ENCODE measurements around the gene EPHB2.
A peak's percentile ranks its signal among the peaks of the same experiment; 100 is the strongest.

Gene EPHB2

GRCh38 chr1:22731924-22732720 is 21.5 kb downstream of the EPHB2 start:
- H2AFZ ChIP-seq (ENCODE audit: low read length), result no peak overlapping the region
- H3K79me2 ChIP-seq (ENCODE audit: low read length), result no peaks in the 10 kb centered on the region
- H3K4me3 ChIP-seq (ENCODE audit: low read length), result no peak overlapping the region
- H3F3A ChIP-seq (ENCODE audit: insufficient read depth, low read length), result no peaks in the 10 kb centered on the region
- no peaks in the 10 kb centered on the region for H3K9me2 ChIP-seq (replicated peaks; ENCODE audit: insufficient read depth, low read length)
- no peak overlapping the region for H3K4me2 ChIP-seq (ENCODE audit: low read depth, low read length)
- peak; percentile 21 for DNase-seq
- H3K4me1 ChIP-seq (ENCODE audit: low read length), result no peaks in the 10 kb centered on the region
- no peaks in the 10 kb centered on the region for H4K20me1 ChIP-seq (ENCODE audit: insufficient read depth, low read length)
- H3K9ac ChIP-seq (ENCODE audit: low read length), result no peak overlapping the region
- H3K27me3 ChIP-seq (replicated peaks; ENCODE audit: insufficient read depth, low read length), result peaks cover 87% of the 10 kb centered on the region
- no peak overlapping the region for H3K27ac ChIP-seq (ENCODE audit: low read length)
- no peaks in the 10 kb centered on the region for H3K36me3 ChIP-seq (replicated peaks; ENCODE audit: insufficient read depth, low read length)
- no peaks in the 10 kb centered on the region for H3K9me3 ChIP-seq (replicated peaks; ENCODE audit: insufficient read depth, low read length)
- no peak for TF ChIP-seq EZH2phosphoT487 (IDR thresholded peaks at IDR 0.05; ENCODE audit: low read length)
- TF ChIP-seq EZH2 (optimal IDR thresholded peaks at IDR 0.05; ENCODE audit: low read depth, low read length), result no peak
- TF ChIP-seq, protein P1, sequence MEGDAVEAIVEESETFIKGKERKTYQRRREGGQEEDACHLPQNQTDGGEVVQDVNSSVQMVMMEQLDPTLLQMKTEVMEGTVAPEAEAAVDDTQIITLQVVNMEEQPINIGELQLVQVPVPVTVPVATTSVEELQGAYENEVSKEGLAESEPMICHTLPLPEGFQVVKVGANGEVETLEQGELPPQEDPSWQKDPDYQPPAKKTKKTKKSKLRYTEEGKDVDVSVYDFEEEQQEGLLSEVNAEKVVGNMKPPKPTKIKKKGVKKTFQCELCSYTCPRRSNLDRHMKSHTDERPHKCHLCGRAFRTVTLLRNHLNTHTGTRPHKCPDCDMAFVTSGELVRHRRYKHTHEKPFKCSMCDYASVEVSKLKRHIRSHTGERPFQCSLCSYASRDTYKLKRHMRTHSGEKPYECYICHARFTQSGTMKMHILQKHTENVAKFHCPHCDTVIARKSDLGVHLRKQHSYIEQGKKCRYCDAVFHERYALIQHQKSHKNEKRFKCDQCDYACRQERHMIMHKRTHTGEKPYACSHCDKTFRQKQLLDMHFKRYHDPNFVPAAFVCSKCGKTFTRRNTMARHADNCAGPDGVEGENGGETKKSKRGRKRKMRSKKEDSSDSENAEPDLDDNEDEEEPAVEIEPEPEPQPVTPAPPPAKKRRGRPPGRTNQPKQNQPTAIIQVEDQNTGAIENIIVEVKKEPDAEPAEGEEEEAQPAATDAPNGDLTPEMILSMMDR (IDR thresholded peaks at IDR 0.05; ENCODE audit: low read length), result peak; percentile 32

DNA sequence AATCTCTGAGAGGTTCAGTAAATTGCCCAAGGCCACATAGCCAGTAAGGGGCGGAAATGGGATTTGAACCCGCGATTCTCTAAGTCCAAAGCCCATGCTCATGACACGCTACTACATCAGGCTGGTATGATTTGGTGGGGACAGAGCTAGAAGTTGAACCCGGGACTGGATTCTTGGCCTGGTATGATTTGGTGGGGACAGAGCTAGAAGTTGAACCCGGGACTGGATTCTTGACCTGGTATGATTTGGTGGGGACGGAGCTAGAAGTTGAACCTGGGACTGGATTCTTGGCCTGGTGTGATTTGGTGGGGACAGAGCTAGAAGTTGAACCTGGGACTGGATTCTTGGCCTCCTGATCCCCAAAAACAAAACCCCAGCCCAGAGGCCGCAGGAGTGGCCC is 23.0 kb downstream of the EPHB2 start:
- H3K9me2 ChIP-seq (replicated peaks; ENCODE audit: insufficient read depth, low read length), result no peaks in the 10 kb centered on the region
- no peaks in the 10 kb centered on the region for H3K79me2 ChIP-seq (ENCODE audit: low read length)
- no peaks in the 10 kb centered on the region for H3K36me3 ChIP-seq (replicated peaks; ENCODE audit: insufficient read depth, low read length)
- H3K4me2 ChIP-seq (ENCODE audit: low read depth, low read length), result no peak overlapping the region
- H3K9me3 ChIP-seq (replicated peaks; ENCODE audit: insufficient read depth, low read length), result no peaks in the 10 kb centered on the region
- H2AFZ ChIP-seq (ENCODE audit: low read length), result no peak overlapping the region
- TF ChIP-seq, protein P1 (IDR thresholded peaks at IDR 0.05; ENCODE audit: low read length), result no peak
- no peak for TF ChIP-seq EZH2 (optimal IDR thresholded peaks at IDR 0.05; ENCODE audit: low read depth, low read length)
- no peak for TF ChIP-seq EZH2phosphoT487 (IDR thresholded peaks at IDR 0.05; ENCODE audit: low read length)
- DNase-seq, result no peak
- no peak overlapping the region for H3K27ac ChIP-seq (ENCODE audit: low read length)
- H3F3A ChIP-seq (ENCODE audit: insufficient read depth, low read length), result no peaks in the 10 kb centered on the region
- H4K20me1 ChIP-seq (ENCODE audit: insufficient read depth, low read length), result no peaks in the 10 kb centered on the region
- H3K4me3 ChIP-seq (ENCODE audit: low read length), result no peak overlapping the region
- no peaks in the 10 kb centered on the region for H3K4me1 ChIP-seq (ENCODE audit: low read length)
- H3K9ac ChIP-seq (ENCODE audit: low read length), result no peak overlapping the region
- H3K27me3 ChIP-seq (replicated peaks; ENCODE audit: insufficient read depth, low read length), result peaks cover 89% of the 10 kb centered on the region

DNA sequence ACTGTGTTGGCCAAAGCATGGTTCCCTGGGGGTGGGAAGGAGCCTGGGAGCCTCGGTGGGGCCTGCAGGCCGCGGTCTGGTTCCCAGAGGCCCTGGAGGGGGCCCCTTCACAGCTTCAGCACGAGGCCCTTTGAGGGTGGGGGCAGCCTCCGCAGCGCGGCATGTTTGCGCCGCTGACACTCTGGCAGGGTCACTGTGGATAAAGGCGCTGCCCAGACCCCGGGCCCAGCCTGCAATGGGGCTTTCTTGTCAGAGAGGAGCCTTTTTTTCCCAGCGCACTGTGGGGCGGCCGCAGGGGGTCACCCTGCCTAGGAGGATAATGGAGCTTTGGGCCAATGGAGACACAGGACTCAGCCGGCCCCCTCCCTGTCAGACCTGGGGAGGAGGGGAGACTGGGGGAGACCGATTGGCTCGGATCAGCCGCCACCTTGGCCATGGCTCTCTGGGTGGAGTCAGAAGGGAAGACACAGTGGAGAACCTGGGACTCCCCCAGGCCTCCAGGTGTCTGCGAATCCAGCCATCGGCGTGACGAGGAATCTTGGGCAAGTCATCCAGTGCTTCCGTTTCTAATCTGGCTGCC is 26.0 kb downstream of the EPHB2 start:
- Histone ChIP-seq H3K27me3 (replicated peaks; ENCODE audit: insufficient read depth, low read length) (peaks cover 95% of the 10 kb centered on the region), H3K4me3 (ENCODE audit: low read length) (no peak overlapping the region), H2AFZ (ENCODE audit: low read length) (no peak overlapping the region), H3K36me3 (replicated peaks; ENCODE audit: insufficient read depth, low read length) (no peaks in the 10 kb centered on the region), H3K79me2 (ENCODE audit: low read length) (no peaks in the 10 kb centered on the region), H3K9me2 (replicated peaks; ENCODE audit: insufficient read depth, low read length) (no peaks in the 10 kb centered on the region), H3K27ac (ENCODE audit: low read length) (no peak overlapping the region), H3K9me3 (replicated peaks; ENCODE audit: insufficient read depth, low read length) (no peaks in the 10 kb centered on the region), H4K20me1 (ENCODE audit: insufficient read depth, low read length) (no peaks in the 10 kb centered on the region), H3K4me1 (ENCODE audit: low read length) (no peaks in the 10 kb centered on the region), H3K4me2 (ENCODE audit: low read depth, low read length) (no peak overlapping the region), H3K9ac (ENCODE audit: low read length) (no peak overlapping the region), H3F3A (ENCODE audit: insufficient read depth, low read length) (no peaks in the 10 kb centered on the region)
- no peak for DNase-seq
- TF ChIP-seq EZH2phosphoT487 (IDR thresholded peaks at IDR 0.05; ENCODE audit: low read length) (no peak), EZH2 (optimal IDR thresholded peaks at IDR 0.05; ENCODE audit: low read depth, low read length) (no peak)
- TF ChIP-seq, protein P1 (IDR thresholded peaks at IDR 0.05; ENCODE audit: low read length), result no peak

Data from MM.1S (cell line).